WTC11 (cell line): Measurements from ENCODE around the gene HPSE2.

Source experiments
- CREB1 ChIP-seq: sonication (generic); formaldehyde crosslinking; IDR thresholded peaks from 2 replicates; pipeline ENCODE4 v1.8.0; 2023; ENCODE audit warnings: mild to moderate bottlenecking, missing genetic modification reagents
- ETV6 ChIP-seq: sonication (generic); formaldehyde crosslinking; IDR thresholded peaks from 2 replicates; pipeline ENCODE4 v1.8.1; 2022; ENCODE audit warnings: mild to moderate bottlenecking, missing genetic modification reagents
- MXD4 ChIP-seq: fragments of 250-450 bp; sonication (Bioruptor Pico); IDR thresholded peaks from 2 replicates; pipeline ENCODE4 v1.8.0; 2021; ENCODE audit warnings: mild to moderate bottlenecking, moderate library complexity, borderline replicate concordance
- NR3C1 ChIP-seq: sonication (generic); formaldehyde crosslinking; conservative IDR thresholded peaks from 2 replicates; pipeline ENCODE4 v1.8.1; 2023; ENCODE audit warnings: low read depth, mild to moderate bottlenecking, missing genetic modification reagents
- RORB ChIP-seq: fragments of 250-450 bp; sonication (Bioruptor Pico); IDR thresholded peaks from 2 replicates; pipeline ENCODE4 v1.9.0; 2021; ENCODE audit warnings: mild to moderate bottlenecking
- ZNF263 ChIP-seq: sonication (generic); formaldehyde crosslinking; IDR thresholded peaks from 2 replicates; pipeline ENCODE4 v1.8.1; 2022; ENCODE audit warnings: low read depth, mild to moderate bottlenecking, moderate library complexity, missing genetic modification reagents
- TF ChIP-seq, protein P1 (sequence below): fragments of 200-600 bp; IDR thresholded peaks from 2 replicates; pipeline ENCODE4 v1.8.0; 2022; ENCODE audit warnings: antibody characterized with exemption
- TF ChIP-seq, protein P2 (sequence below): sonication (generic); formaldehyde crosslinking; IDR thresholded peaks from 2 replicates; pipeline ENCODE4 v1.8.1; 2023; ENCODE audit warnings: mild to moderate bottlenecking, missing genetic modification reagents
- TF ChIP-seq, protein P3 (sequence below): fragments of 250-450 bp; sonication (Bioruptor Pico); conservative IDR thresholded peaks from 2 replicates; pipeline ENCODE4 v1.9.0; 2021; ENCODE audit warnings: mild to moderate bottlenecking
- TF ChIP-seq, protein P4 (sequence below): sonication (generic); formaldehyde crosslinking; IDR thresholded peaks from 2 replicates; pipeline ENCODE4 v1.8.0; 2022; ENCODE audit warnings: mild to moderate bottlenecking, missing genetic modification reagents
- TF ChIP-seq, protein P5 (sequence below): sonication (generic); formaldehyde crosslinking; IDR thresholded peaks from 2 replicates; pipeline ENCODE4 v1.8.1; 2023; ENCODE audit warnings: mild to moderate bottlenecking, missing genetic modification reagents
- TF ChIP-seq, protein P6 (sequence below): fragments of 250-450 bp; sonication (Bioruptor Pico); IDR thresholded peaks from 2 replicates; pipeline ENCODE4 v1.9.0; 2021; ENCODE audit warnings: mild to moderate bottlenecking, borderline replicate concordance
- TF ChIP-seq, protein P7 (sequence below): sonication (generic); formaldehyde crosslinking; IDR thresholded peaks from 2 replicates; pipeline ENCODE4 v1.8.1; 2022; ENCODE audit warnings: low read depth, missing genetic modification reagents, borderline replicate concordance

DNA sequence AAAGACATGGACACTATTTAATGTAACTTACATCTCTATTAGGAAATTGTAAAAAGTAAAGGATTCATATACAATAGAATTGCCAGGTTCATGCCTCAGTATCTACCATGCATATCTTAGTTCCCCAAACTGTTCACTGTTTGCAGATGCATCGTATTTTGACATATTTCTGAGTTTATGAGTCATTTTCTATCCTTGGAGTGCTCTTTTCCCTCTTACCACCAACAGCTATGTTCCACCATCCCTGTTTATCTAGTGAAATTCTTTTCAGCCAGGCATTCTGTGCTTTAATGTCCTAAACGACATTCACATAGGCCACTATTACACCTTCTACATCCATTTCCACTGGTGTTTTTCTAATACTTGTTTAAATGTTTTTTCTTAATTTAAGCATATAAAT lies 649.6 kb downstream of the HPSE2 start:
- TF ChIP-seq, protein P1, sequence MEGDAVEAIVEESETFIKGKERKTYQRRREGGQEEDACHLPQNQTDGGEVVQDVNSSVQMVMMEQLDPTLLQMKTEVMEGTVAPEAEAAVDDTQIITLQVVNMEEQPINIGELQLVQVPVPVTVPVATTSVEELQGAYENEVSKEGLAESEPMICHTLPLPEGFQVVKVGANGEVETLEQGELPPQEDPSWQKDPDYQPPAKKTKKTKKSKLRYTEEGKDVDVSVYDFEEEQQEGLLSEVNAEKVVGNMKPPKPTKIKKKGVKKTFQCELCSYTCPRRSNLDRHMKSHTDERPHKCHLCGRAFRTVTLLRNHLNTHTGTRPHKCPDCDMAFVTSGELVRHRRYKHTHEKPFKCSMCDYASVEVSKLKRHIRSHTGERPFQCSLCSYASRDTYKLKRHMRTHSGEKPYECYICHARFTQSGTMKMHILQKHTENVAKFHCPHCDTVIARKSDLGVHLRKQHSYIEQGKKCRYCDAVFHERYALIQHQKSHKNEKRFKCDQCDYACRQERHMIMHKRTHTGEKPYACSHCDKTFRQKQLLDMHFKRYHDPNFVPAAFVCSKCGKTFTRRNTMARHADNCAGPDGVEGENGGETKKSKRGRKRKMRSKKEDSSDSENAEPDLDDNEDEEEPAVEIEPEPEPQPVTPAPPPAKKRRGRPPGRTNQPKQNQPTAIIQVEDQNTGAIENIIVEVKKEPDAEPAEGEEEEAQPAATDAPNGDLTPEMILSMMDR, result no peak
- TF ChIP-seq, protein P2, sequence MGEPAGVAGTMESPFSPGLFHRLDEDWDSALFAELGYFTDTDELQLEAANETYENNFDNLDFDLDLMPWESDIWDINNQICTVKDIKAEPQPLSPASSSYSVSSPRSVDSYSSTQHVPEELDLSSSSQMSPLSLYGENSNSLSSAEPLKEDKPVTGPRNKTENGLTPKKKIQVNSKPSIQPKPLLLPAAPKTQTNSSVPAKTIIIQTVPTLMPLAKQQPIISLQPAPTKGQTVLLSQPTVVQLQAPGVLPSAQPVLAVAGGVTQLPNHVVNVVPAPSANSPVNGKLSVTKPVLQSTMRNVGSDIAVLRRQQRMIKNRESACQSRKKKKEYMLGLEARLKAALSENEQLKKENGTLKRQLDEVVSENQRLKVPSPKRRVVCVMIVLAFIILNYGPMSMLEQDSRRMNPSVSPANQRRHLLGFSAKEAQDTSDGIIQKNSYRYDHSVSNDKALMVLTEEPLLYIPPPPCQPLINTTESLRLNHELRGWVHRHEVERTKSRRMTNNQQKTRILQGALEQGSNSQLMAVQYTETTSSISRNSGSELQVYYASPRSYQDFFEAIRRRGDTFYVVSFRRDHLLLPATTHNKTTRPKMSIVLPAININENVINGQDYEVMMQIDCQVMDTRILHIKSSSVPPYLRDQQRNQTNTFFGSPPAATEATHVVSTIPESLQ (CRISPR knock-in tag), result no peak
- TF ChIP-seq RORB (CRISPR knock-in tag) (no peak), MXD4 (CRISPR knock-in tag) (no peak), NR3C1 (no peak), ZNF263 (no peak), CREB1 (no peak), ETV6 (CRISPR knock-in tag) (no peak)
- TF ChIP-seq, protein P3, sequence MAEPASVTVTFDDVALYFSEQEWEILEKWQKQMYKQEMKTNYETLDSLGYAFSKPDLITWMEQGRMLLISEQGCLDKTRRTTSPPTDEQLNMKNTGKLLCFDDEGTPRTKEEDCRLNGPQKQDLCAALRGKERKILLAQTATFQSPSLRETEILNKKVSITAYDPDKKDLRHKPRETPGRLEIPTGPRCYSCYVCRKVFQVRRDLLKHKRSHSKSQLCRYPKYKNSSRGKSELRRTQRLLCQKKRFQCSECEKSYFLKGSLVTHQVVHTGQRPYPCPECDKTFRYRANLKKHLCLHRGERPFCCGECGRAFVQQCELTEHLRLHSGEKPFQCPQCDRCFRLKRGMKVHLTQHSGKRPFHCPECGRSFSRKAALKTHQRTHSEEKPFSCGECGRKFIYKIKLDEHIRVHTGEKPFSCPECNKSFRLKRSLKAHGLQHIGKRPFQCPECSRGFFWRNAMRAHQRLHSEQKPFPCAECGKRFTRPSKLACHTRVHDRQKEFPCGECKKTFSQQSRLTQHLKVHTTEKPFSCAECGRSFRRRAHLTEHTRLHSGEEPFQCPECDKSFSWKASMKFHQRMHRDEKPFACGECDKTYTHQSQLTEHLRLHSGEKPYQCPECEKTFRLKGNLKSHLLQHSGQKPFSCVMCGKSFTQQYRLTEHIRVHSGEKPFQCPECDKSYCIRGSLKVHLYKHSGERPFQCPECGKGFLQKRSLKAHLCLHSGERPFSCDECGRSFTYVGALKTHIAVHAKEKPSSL (CRISPR knock-in tag), result no peak
- TF ChIP-seq, protein P4, sequence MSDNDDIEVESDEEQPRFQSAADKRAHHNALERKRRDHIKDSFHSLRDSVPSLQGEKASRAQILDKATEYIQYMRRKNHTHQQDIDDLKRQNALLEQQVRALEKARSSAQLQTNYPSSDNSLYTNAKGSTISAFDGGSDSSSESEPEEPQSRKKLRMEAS (CRISPR knock-in tag), result no peak
- TF ChIP-seq, protein P5, sequence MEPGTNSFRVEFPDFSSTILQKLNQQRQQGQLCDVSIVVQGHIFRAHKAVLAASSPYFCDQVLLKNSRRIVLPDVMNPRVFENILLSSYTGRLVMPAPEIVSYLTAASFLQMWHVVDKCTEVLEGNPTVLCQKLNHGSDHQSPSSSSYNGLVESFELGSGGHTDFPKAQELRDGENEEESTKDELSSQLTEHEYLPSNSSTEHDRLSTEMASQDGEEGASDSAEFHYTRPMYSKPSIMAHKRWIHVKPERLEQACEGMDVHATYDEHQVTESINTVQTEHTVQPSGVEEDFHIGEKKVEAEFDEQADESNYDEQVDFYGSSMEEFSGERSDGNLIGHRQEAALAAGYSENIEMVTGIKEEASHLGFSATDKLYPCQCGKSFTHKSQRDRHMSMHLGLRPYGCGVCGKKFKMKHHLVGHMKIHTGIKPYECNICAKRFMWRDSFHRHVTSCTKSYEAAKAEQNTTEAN (CRISPR knock-in tag), result no peak
- TF ChIP-seq, protein P6, sequence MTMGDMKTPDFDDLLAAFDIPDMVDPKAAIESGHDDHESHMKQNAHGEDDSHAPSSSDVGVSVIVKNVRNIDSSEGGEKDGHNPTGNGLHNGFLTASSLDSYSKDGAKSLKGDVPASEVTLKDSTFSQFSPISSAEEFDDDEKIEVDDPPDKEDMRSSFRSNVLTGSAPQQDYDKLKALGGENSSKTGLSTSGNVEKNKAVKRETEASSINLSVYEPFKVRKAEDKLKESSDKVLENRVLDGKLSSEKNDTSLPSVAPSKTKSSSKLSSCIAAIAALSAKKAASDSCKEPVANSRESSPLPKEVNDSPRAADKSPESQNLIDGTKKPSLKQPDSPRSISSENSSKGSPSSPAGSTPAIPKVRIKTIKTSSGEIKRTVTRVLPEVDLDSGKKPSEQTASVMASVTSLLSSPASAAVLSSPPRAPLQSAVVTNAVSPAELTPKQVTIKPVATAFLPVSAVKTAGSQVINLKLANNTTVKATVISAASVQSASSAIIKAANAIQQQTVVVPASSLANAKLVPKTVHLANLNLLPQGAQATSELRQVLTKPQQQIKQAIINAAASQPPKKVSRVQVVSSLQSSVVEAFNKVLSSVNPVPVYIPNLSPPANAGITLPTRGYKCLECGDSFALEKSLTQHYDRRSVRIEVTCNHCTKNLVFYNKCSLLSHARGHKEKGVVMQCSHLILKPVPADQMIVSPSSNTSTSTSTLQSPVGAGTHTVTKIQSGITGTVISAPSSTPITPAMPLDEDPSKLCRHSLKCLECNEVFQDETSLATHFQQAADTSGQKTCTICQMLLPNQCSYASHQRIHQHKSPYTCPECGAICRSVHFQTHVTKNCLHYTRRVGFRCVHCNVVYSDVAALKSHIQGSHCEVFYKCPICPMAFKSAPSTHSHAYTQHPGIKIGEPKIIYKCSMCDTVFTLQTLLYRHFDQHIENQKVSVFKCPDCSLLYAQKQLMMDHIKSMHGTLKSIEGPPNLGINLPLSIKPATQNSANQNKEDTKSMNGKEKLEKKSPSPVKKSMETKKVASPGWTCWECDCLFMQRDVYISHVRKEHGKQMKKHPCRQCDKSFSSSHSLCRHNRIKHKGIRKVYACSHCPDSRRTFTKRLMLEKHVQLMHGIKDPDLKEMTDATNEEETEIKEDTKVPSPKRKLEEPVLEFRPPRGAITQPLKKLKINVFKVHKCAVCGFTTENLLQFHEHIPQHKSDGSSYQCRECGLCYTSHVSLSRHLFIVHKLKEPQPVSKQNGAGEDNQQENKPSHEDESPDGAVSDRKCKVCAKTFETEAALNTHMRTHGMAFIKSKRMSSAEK (CRISPR knock-in tag), result no peak
- TF ChIP-seq, protein P7, sequence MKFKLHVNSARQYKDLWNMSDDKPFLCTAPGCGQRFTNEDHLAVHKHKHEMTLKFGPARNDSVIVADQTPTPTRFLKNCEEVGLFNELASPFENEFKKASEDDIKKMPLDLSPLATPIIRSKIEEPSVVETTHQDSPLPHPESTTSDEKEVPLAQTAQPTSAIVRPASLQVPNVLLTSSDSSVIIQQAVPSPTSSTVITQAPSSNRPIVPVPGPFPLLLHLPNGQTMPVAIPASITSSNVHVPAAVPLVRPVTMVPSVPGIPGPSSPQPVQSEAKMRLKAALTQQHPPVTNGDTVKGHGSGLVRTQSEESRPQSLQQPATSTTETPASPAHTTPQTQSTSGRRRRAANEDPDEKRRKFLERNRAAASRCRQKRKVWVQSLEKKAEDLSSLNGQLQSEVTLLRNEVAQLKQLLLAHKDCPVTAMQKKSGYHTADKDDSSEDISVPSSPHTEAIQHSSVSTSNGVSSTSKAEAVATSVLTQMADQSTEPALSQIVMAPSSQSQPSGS (CRISPR knock-in tag), result no peak
